22Rv1 (cell line): Measurements from ENCODE around the gene ZBTB5.

ENCODE experiments used
- CTCF ChIP-seq: fragments of 450-650 bp; IDR thresholded peaks from 2 replicates; pipeline ENCODE4 v1.5.1; 2017; ENCODE audit warnings: mild to moderate bottlenecking
- ZFX ChIP-seq: fragments of 450-650 bp; IDR thresholded peaks from 2 replicates; pipeline ENCODE4 v1.6.1; 2017; ENCODE audit warnings: antibody characterized with exemption, borderline replicate concordance

- TF ChIP-seq CTCF (no peak), ZFX (no peak)
These were observed 38.4 kb downstream of the ZBTB5 start for GRCh38 chr9:37426846-37427245.
